Neural cell (in vitro differentiated cells): ENCODE results near the gene NRN1L. TPM values are rescaled to one million over a fixed set of nuclear protein-coding genes. Genes with fewer than 3 reads are reported as not detected.

Experiments used
- H2AFZ ChIP-seq: fragments of 200-600, 300-800 bp; sonication (generic), shearing (Covaris generic); 2 replicates; pipeline ENCODE4 v1.6.0; 2014; ENCODE audit warnings: low read depth, mild to moderate bottlenecking, antibody characterized with exemption, low read length, moderate library complexity
- H3F3A ChIP-seq: fragments of 200-600 bp; shearing (Covaris generic); 2 replicates; pipeline ENCODE4 v1.6.1; 2016; ENCODE audit warnings: mild to moderate bottlenecking, moderate library complexity, mixed read lengths, antibody characterized with exemption, low read length; ENCODE audit not compliant: insufficient read depth, poor library complexity, severe bottlenecking
- H3K27ac ChIP-seq: fragments of 200-600, 300-800 bp; sonication (generic), shearing (Covaris generic); 2 replicates; pipeline ENCODE4 v1.5.1; 2014; ENCODE audit warnings: mild to moderate bottlenecking, low read length, moderate library complexity
- H3K27me3 ChIP-seq: fragments of 300-800, 200-600 bp; sonication (generic), shearing (Covaris generic); 2 replicates; pipeline ENCODE4 v1.6.0; 2014; ENCODE audit warnings: mild to moderate bottlenecking, low read depth, low read length, moderate library complexity; ENCODE audit not compliant: insufficient read depth
- H3K36me3 ChIP-seq: fragments of 300-800, 200-600 bp; sonication (generic), shearing (Covaris generic); 2 replicates; pipeline ENCODE4 v1.5.1; 2014; ENCODE audit warnings: mild to moderate bottlenecking, antibody characterized with exemption, low read length, moderate library complexity; ENCODE audit not compliant: insufficient read depth
- H3K4me2 ChIP-seq: fragments of 300-800, 200-600 bp; sonication (generic), shearing (Covaris generic); 2 replicates; pipeline ENCODE4 v1.6.0; 2014; ENCODE audit warnings: mild to moderate bottlenecking, low read length
- H3K4me3 ChIP-seq: fragments of 300-800, 200-600 bp; sonication (generic), shearing (Covaris generic); 2 replicates; pipeline ENCODE4 v1.5.1; 2014; ENCODE audit warnings: mild to moderate bottlenecking, low read length, moderate library complexity
- H3K79me2 ChIP-seq: fragments of 200-600 bp; shearing (Covaris generic); replicated peaks from 2 replicates; pipeline ENCODE4 v1.6.0; 2014; ENCODE audit warnings: mild to moderate bottlenecking, low read length, moderate library complexity; ENCODE audit not compliant: insufficient read depth
- H3K9ac ChIP-seq: fragments of 300-800, 200-600 bp; sonication (generic), shearing (Covaris generic); 2 replicates; pipeline ENCODE4 v1.6.1; 2016; ENCODE audit warnings: mild to moderate bottlenecking, low read length, mixed read lengths
- H3K9me2 ChIP-seq: fragments of 200-600 bp; shearing (Covaris generic); 2 replicates; pipeline ENCODE4 v1.6.1; 2016; ENCODE audit warnings: mild to moderate bottlenecking, low read length, mixed read lengths; ENCODE audit not compliant: insufficient read depth
- H3K9me3 ChIP-seq: fragments of 200-600, 300-800 bp; sonication (generic), shearing (Covaris generic); 2 replicates; pipeline ENCODE4 v1.6.1; 2016; ENCODE audit warnings: mild to moderate bottlenecking, mixed run types, low read length, moderate library complexity, mixed read lengths
- H4K20me1 ChIP-seq: fragments of 200-600 bp; shearing (Covaris generic); 2 replicates; pipeline ENCODE4 v1.6.1; 2016; ENCODE audit warnings: mild to moderate bottlenecking, mixed run types; ENCODE audit not compliant: insufficient read depth
- EP300 ChIP-seq: fragments of 450-650 bp; conservative IDR thresholded peaks from 2 replicates; pipeline ENCODE4 v1.6.1; 2014; ENCODE audit warnings: antibody characterized with exemption, mild to moderate bottlenecking, moderate library complexity; ENCODE audit not compliant: poor library complexity, severe bottlenecking
- EZH2 ChIP-seq: fragments of 200-600, 300-800 bp; shearing (Covaris generic), sonication (generic); IDR thresholded peaks from 2 replicates; pipeline ENCODE4 v1.6.1; 2014; ENCODE audit warnings: antibody characterized with exemption, low read length, borderline replicate concordance, mild to moderate bottlenecking; ENCODE audit not compliant: insufficient read depth, poor library complexity, severe bottlenecking
- MXI1 ChIP-seq: fragments of 450-650 bp; conservative IDR thresholded peaks from 2 replicates; pipeline ENCODE4 v1.6.1; 2014; ENCODE audit warnings: antibody characterized with exemption, mild to moderate bottlenecking; ENCODE audit not compliant: poor library complexity, severe bottlenecking
- POLR2AphosphoS5 ChIP-seq: IDR thresholded peaks from 2 replicates; pipeline ENCODE4 v1.6.1; 2012
- RAD21 ChIP-seq: fragments of 450-650 bp; conservative IDR thresholded peaks from 2 replicates; pipeline ENCODE4 v1.6.1; 2014; ENCODE audit warnings: antibody characterized with exemption, mild to moderate bottlenecking, moderate library complexity
- REST ChIP-seq: IDR thresholded peaks from 2 replicates; pipeline ENCODE4 v1.6.1; 2012; ENCODE audit warnings: borderline replicate concordance
- SMC3 ChIP-seq: fragments of 450-650 bp; conservative IDR thresholded peaks from 2 replicates; pipeline ENCODE4 v1.6.1; 2014; ENCODE audit warnings: antibody characterized with exemption, mild to moderate bottlenecking, moderate library complexity; ENCODE audit not compliant: poor library complexity
- TAF1 ChIP-seq: IDR thresholded peaks from 2 replicates; pipeline ENCODE4 v1.6.1; 2012; ENCODE audit warnings: low read depth
- polyA plus RNA-seq: library from polyadenylated mRNA; depleted of rRNA; stranded (reverse); fragments of >200 nt; gene quantifications from 2 replicates; pipeline ENCODE4 v1.2.3, GENCODE V29; 2014
- TF ChIP-seq, protein P1 (sequence below): fragments of 450-650 bp; IDR thresholded peaks from 2 replicates; pipeline ENCODE4 v1.5.1; 2014; ENCODE audit warnings: antibody characterized with exemption, mild to moderate bottlenecking, moderate library complexity; ENCODE audit not compliant: poor library complexity, severe bottlenecking

The NRN1L gene
- polyA plus RNA-seq, 1 donor from 2014 or later: not detected

DNA sequence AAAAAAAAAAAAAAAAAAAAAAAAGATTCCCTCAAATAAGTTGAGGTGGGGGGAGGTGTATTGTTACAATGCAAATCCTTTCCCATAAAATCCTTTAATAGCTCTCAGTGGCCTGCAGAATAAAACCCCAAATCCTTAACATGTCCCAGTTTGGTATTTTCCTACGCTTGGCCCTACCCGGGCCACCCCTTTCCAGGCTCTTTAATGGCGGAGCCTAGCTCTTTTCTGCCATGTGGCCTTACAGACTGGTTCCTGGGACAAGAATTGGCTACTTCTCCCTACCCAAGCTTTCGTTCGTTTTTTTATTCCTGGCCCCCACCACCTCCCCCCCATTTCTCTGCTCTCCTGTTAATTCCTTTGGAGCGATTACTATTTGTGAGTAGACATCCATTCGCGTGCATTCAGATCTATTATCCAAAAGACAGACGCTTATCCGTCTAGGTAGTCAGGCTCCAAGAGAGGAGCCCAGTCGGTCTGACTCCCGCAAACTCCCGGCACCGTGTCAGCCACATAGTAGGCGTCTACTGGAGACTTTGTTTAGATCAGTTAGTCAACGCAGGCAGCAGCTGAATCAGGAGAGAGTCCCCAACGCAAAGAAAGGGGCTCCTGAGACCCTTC is 43.4 kb upstream of the NRN1L start:
- TF ChIP-seq, protein P1, sequence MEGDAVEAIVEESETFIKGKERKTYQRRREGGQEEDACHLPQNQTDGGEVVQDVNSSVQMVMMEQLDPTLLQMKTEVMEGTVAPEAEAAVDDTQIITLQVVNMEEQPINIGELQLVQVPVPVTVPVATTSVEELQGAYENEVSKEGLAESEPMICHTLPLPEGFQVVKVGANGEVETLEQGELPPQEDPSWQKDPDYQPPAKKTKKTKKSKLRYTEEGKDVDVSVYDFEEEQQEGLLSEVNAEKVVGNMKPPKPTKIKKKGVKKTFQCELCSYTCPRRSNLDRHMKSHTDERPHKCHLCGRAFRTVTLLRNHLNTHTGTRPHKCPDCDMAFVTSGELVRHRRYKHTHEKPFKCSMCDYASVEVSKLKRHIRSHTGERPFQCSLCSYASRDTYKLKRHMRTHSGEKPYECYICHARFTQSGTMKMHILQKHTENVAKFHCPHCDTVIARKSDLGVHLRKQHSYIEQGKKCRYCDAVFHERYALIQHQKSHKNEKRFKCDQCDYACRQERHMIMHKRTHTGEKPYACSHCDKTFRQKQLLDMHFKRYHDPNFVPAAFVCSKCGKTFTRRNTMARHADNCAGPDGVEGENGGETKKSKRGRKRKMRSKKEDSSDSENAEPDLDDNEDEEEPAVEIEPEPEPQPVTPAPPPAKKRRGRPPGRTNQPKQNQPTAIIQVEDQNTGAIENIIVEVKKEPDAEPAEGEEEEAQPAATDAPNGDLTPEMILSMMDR: no peak
- Histone ChIP-seq H3K9ac (peak overlapping the region; percentile 96), H3K27ac (peak overlapping the region; percentile 97), H3K9me2 (no peaks in the 10 kb centered on the region), H3K9me3 (no peaks in the 10 kb centered on the region), H3K4me3 (peak overlapping the region; percentile 97), H3K36me3 (no peaks in the 10 kb centered on the region), H3K4me2 (no peak overlapping the region), H4K20me1 (no peaks in the 10 kb centered on the region), H3K79me2 (peaks cover 26% of the 10 kb centered on the region), H3K27me3 (no peaks in the 10 kb centered on the region), H2AFZ (peak overlapping the region; percentile 73), H3F3A (no peaks in the 10 kb centered on the region)

GRCh38 chr16:67841816-67842508 is 42.7 kb upstream of the NRN1L start, which contains the start of gene THAP11:
Gene THAP11 (plus strand): TSS chr16:67842320. CDS start chr16:67842555, 235 bp downstream.
- Histone ChIP-seq H4K20me1 (no peaks in the 10 kb centered on the region), H3K27ac (peak within 1 kb of the TSS; percentile 97), H3K36me3 (no peaks in the 10 kb centered on the region), H3K4me3 (peak within 1 kb of the TSS; percentile 97), H3F3A (no peaks in the 10 kb centered on the region), H3K9me2 (no peaks in the 10 kb centered on the region), H3K4me2 (peak within 1 kb of the TSS; percentile 79), H2AFZ (peak within 1 kb of the TSS; percentile 73), H3K9ac (peak within 1 kb of the TSS; percentile 96), H3K9me3 (no peaks in the 10 kb centered on the region), H3K79me2 (peaks cover 26% of the 10 kb centered on the region), H3K27me3 (no peaks in the 10 kb centered on the region)
- TF ChIP-seq TAF1 (peak; percentile 33), SMC3 (peak; percentile 64), RAD21 (no peak), MXI1 (peak; percentile 75), REST (no peak), POLR2AphosphoS5 (peak; percentile 38), EZH2 (no peak), EP300 (peak; percentile 18)
- TF ChIP-seq, protein P1: peak; percentile 98
